Measurements from ENCODE around the gene RBM5.
A peak's percentile ranks its signal among the peaks of the same experiment; 100 is the strongest.

RBM5 gene

DNA sequence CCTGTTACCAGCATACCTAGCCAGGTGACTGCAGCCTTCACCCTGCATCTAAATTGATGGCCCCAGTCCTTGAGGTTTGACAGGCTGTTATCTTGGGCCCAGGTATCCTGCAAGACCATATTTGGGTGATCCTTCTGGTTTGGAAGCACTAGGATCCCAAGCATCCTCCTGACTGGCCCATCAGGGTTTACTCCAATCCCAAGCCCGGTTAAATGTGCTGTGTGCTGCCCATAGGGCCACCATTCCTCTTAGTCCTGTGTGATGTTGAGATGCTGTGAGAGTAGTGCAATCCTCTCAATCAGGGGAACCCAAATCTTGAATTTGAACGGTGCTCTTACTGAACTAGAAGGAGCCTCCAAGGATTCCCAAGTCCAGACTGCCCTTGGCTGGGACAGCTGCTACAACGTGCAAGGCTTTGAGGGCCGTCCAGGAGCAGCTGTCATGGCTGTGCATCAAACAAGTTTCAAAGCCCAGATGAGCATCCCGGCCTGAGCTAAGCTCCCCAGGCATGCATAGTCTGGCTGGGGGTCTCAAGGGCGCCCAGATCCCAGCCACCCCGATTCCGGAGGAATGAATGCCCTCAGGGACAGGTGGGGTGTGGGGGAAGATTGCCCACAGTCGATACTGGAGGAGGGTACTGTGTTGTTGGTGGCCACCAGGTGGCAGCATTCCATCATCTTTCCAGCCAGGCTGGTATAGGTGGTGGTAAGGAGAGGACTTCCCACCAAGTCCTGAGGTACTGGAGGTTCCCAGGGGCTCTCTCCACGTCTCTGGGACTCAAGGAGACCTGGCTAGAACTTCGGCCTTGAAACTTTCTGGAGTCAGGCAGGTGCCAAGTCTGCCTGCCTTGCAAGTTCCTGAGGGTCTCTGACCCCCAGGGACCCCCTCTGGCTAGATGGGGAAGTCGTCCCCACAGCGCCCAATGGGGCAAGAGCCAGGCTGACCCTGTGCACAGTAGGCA, 32.6 kb downstream of the RBM5 start:
- DNase-seq (ENCODE audit: low spot score) = peak; percentile 88

DNA sequence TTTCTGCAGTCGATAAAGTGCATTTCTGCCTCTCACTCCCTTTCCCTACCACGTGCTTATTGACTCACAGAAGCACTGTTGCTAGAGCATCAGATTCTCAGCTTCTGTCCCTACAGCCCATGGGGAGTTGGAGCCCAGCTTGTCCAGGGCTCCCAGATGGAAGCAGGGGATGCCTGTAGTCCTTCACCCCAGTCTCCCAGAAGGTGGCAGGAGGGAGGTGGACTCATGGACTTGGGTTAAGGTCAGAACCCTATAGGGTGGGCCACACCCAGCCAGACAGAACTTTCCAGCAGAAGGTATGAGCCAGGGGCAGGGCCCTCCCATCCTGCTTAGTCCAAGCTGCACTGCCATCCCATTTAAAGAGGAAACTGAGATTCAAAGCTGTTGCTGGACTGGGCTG, 33.4 kb downstream of the RBM5 start:
- peak; percentile 60 for DNase-seq (ENCODE audit: low spot score)

DNA sequence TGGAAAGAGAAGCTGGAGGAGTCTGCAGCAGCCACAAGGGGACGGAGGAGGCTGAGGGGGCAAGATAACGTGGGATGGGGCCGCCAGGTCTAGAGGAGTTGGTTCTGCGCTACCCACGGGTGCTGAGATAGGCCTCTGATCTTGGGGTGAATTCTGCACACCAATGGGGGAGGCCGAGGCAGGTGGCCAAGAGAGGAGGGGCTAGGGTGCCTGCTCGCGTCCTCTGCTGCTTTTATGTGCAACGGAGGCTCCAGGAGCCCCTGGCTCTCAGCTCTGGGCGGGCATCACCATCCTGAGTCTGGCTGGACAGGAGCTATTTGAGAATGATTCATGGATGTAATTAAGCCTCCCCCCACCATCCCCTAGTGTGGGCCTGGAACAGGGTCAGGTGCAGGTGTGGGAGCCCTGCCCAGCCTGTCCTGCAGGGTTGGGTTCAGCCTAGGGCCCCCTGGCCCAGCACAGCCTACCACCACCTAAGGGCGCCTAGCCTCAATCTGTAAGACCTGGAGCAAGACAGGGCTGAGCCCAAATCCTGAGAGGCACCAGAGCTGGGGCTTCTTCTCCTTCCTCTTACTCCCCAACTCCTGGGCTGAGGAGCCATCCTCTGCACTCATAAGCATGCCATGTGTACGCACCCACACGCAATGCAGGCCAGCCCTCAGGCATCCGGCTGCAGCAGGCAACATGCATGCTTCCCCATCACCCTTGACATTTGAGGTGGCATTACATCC, 34.1 kb downstream of the RBM5 start:
- no peak for DNase-seq (ENCODE audit: low spot score)

- no peak for DNase-seq (ENCODE audit: low spot score)
These were observed 34.8 kb downstream of the RBM5 start for GRCh38 chr3:50123394-50124051.

GRCh38 chr3:50124052-50124799, 35.5 kb downstream of the RBM5 start:
- DNase-seq (ENCODE audit: low spot score) = no peak

GRCh38 chr3:50124800-50125178, 36.1 kb downstream of the RBM5 start:
- DNase-seq (ENCODE audit: low spot score) = no peak

DNA sequence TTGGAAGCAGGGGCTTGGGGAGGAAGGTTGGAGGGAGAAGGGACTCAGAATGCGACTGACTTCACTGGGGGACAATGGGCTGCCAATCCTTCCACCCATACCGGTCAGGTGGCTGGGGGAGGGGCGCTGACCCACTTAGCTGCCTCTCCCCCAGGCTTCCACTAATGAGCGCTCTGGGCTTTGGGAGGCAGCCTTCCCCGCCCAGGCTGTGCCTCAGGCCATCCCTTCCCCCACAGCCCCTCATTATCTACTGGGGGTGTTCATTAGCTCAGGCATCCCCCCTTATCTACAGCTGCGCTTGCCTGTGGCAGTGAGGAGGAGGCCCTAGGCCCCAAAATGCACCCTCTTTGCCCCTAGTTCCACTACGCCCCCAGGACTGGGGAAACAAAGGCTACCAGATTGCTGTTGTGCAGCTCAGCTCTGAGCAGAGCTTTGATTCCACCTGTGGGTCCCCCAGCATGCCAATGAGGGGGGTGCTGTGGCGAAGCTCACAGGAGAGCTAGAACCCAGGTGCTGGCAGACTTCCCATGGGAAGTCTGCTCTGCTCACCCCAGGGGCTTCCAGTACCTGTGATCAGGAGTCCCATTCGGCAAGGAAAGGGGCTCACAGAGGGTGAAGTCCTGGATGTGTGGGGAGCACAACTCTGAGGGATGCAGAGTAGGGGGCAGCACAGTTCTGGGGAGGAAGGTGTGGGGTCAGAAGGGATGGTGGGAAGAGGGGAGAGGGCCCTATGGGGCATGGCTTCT, 37.0 kb downstream of the RBM5 start:
- DNase-seq (ENCODE audit: low spot score) = no peak

GRCh38 chr3:50126287-50127211, 37.8 kb downstream of the RBM5 start:
- DNase-seq (ENCODE audit: low spot score) = peak; percentile 36

- DNase-seq (ENCODE audit: low spot score) = no peak
These were observed 38.6 kb downstream of the RBM5 start for GRCh38 chr3:50127251-50127691.

- no peak for DNase-seq (ENCODE audit: low spot score)
These were observed 39.3 kb downstream of the RBM5 start for GRCh38 chr3:50128001-50128400.

- no peak for DNase-seq (ENCODE audit: low spot score)
These were observed 41.7 kb downstream of the RBM5 start for GRCh38 chr3:50130436-50130835.

GRCh38 chr3:50132421-50133282, 43.9 kb downstream of the RBM5 start:
- DNase-seq (ENCODE audit: low spot score) = no peak

GRCh38 chr3:50133283-50133615, 44.5 kb downstream of the RBM5 start:
- DNase-seq (ENCODE audit: low spot score) = no peak

GRCh38 chr3:50134367-50134766, 45.6 kb downstream of the RBM5 start:
- DNase-seq (ENCODE audit: low spot score) = no peak

- DNase-seq (ENCODE audit: low spot score) = no peak
These were observed 47.2 kb downstream of the RBM5 start for GRCh38 chr3:50135964-50136363.

GRCh38 chr3:50136714-50137405, 48.1 kb downstream of the RBM5 start:
- no peak for DNase-seq (ENCODE audit: low spot score)

DNA sequence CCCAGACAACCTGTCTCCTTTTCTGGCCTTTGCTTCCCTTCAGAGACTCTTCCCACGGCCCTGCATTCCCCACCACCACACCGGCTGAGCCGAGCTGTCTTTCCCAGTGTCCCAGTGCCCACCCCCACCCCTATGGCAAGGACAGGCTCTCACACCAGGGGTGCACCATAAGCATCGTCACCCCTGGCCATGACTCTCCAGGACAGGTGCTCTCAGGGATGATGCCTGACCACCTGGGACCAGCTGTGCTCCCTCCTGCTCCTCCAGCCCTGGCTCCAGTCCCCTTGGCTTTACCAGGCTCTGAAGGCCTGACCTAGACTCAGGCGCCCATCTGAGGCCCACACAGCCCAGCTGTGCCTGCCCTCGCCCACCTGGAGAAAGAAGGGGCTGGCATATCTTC, 48.8 kb downstream of the RBM5 start:
- DNase-seq (ENCODE audit: low spot score) = no peak
